ENCODE measurements around the gene L3MBTL4. TPM values are rescaled to one million over a fixed set of nuclear protein-coding genes. Genes with fewer than 3 reads are reported as not detected.

L3MBTL4 gene
- total RNA-seq, 1 experiment from 2014 or later: 1.4 TPM

GRCh38 chr18:5997361-5997760 lies 417.4 kb downstream of the L3MBTL4 start:
- Mint-ChIP-seq H3K27me3 (ENCODE audit: low read depth) (peaks cover 2% of the 10 kb centered on the region; the same call in 1 of the 2 replicates), H3K4me3 (no peak overlapping the region), H3K27ac (peak overlapping the region; percentile 64), H3K36me3 (peaks cover 12% of the 10 kb centered on the region), H3K9me3 (peaks cover 18% of the 10 kb centered on the region), H3K4me1 (peaks cover 39% of the 10 kb centered on the region)
- TF ChIP-seq SOX15 (CRISPR knock-in tag; IDR thresholded peaks at IDR 0.05) (no peak), USF1 (CRISPR knock-in tag; IDR thresholded peaks at IDR 0.05) (no peak), ZNF121 (CRISPR knock-in tag; IDR thresholded peaks at IDR 0.05) (no peak), SMAD3 (CRISPR knock-in tag; IDR thresholded peaks at IDR 0.05; ENCODE audit: borderline replicate concordance) (no peak), ZNF263 (CRISPR knock-in tag; IDR thresholded peaks at IDR 0.05; ENCODE audit: low read depth) (no peak), PRDM15 (CRISPR knock-in tag; IDR thresholded peaks at IDR 0.05) (no peak), FOXK1 (CRISPR knock-in tag; IDR thresholded peaks at IDR 0.05) (no peak), FOXJ3 (CRISPR knock-in tag; IDR thresholded peaks at IDR 0.05; ENCODE audit: borderline replicate concordance) (no peak), CREB1 (CRISPR knock-in tag; IDR thresholded peaks at IDR 0.05) (no peak)
- TF ChIP-seq, protein P1, sequence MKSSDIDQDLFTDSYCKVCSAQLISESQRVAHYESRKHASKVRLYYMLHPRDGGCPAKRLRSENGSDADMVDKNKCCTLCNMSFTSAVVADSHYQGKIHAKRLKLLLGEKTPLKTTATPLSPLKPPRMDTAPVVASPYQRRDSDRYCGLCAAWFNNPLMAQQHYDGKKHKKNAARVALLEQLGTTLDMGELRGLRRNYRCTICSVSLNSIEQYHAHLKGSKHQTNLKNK (CRISPR knock-in tag; IDR thresholded peaks at IDR 0.05): no peak
- TF ChIP-seq, protein P2, sequence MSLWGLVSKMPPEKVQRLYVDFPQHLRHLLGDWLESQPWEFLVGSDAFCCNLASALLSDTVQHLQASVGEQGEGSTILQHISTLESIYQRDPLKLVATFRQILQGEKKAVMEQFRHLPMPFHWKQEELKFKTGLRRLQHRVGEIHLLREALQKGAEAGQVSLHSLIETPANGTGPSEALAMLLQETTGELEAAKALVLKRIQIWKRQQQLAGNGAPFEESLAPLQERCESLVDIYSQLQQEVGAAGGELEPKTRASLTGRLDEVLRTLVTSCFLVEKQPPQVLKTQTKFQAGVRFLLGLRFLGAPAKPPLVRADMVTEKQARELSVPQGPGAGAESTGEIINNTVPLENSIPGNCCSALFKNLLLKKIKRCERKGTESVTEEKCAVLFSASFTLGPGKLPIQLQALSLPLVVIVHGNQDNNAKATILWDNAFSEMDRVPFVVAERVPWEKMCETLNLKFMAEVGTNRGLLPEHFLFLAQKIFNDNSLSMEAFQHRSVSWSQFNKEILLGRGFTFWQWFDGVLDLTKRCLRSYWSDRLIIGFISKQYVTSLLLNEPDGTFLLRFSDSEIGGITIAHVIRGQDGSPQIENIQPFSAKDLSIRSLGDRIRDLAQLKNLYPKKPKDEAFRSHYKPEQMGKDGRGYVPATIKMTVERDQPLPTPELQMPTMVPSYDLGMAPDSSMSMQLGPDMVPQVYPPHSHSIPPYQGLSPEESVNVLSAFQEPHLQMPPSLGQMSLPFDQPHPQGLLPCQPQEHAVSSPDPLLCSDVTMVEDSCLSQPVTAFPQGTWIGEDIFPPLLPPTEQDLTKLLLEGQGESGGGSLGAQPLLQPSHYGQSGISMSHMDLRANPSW (CRISPR knock-in tag; conservative IDR thresholded peaks at IDR 0.05; ENCODE audit: low read depth): no peak
- POLR2A ChIA-PET: no interaction called here
- no peak for DNase-seq (ENCODE audit: low spot score)
- ATAC-seq: 0 out of 2 replicates have a peak, but pooled peaks have one; percentile 12
- CTCF ChIA-PET: interaction anchor here (1.1 to 2.9 kb wide), 3 partner anchors 107 to 222 kb away, joined by 3 to 11 read pairs (median 3); no protein-coding TSS in a partner anchor

DNA sequence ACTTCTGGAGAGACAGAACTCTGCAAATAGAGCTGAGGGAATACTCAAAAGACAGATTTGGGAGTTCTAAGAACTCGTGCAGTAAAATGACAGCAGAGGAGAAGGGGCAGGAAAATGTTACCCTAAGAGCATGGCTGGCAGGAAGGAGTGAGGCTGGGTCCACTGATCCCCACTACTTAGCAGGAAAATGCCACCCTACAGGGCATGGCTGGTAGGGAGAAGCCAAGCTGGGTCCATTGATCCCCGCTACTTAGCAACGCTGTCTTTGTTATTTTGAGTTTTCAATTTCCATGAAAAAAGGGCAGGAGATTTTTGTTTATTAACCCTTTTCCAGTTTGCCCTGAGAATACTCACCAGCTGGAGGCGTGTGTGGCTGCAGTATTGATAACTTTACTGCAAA lies 419.1 kb downstream of the L3MBTL4 start:
- no peak for DNase-seq (ENCODE audit: low spot score)
- TF ChIP-seq ATF3 (CRISPR knock-in tag; conservative IDR thresholded peaks at IDR 0.05): no peak
- TF ChIP-seq FOXK1 (CRISPR knock-in tag; IDR thresholded peaks at IDR 0.05): no peak
- no peak for TF ChIP-seq ZNF532 (CRISPR knock-in tag; IDR thresholded peaks at IDR 0.05; ENCODE audit: borderline replicate concordance)
- TF ChIP-seq ZNF219 (CRISPR knock-in tag; IDR thresholded peaks at IDR 0.05; ENCODE audit: borderline replicate concordance): no peak
- no peak for TF ChIP-seq ZNF416 (CRISPR knock-in tag; IDR thresholded peaks at IDR 0.05)
- TF ChIP-seq, protein P3, sequence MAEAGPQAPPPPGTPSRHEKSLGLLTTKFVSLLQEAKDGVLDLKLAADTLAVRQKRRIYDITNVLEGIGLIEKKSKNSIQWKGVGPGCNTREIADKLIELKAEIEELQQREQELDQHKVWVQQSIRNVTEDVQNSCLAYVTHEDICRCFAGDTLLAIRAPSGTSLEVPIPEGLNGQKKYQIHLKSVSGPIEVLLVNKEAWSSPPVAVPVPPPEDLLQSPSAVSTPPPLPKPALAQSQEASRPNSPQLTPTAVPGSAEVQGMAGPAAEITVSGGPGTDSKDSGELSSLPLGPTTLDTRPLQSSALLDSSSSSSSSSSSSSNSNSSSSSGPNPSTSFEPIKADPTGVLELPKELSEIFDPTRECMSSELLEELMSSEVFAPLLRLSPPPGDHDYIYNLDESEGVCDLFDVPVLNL (CRISPR knock-in tag; IDR thresholded peaks at IDR 0.05; ENCODE audit: borderline replicate concordance, low read depth): no peak
- TF ChIP-seq GTF2I (CRISPR knock-in tag; conservative IDR thresholded peaks at IDR 0.05): no peak
- no peak for TF ChIP-seq FOXJ3 (CRISPR knock-in tag; IDR thresholded peaks at IDR 0.05; ENCODE audit: borderline replicate concordance)
- TF ChIP-seq ZNF396 (CRISPR knock-in tag; IDR thresholded peaks at IDR 0.05; ENCODE audit: borderline replicate concordance): no peak
- TF ChIP-seq FOXP1 (CRISPR knock-in tag; IDR thresholded peaks at IDR 0.05; ENCODE audit: borderline replicate concordance): no peak
- no peak for TF ChIP-seq CREB1 (CRISPR knock-in tag; IDR thresholded peaks at IDR 0.05)
- TF ChIP-seq ZNF232 (CRISPR knock-in tag; IDR thresholded peaks at IDR 0.05): no peak
- TF ChIP-seq USF1 (CRISPR knock-in tag; IDR thresholded peaks at IDR 0.05): no peak

More for the DNA sequence above, 419.1 kb downstream of the L3MBTL4 start:
- ATAC-seq: peak; percentile 88
- peaks cover 39% of the 10 kb centered on the region for H3K4me1 Mint-ChIP-seq
- ChIA-PET POLR2A (no interaction called here), CTCF (interaction anchor here (0.6 to 2.9 kb wide), 6 partner anchors 56 to 224 kb away, joined by 3 to 11 read pairs (median 4); no protein-coding TSS in a partner anchor)
- peaks cover 12% of the 10 kb centered on the region for H3K36me3 Mint-ChIP-seq
- no peak overlapping the region for H3K27ac Mint-ChIP-seq
- peaks cover 24% of the 10 kb centered on the region for H3K9me3 Mint-ChIP-seq
- H3K27me3 Mint-ChIP-seq (ENCODE audit: low read depth): peaks cover 2% of the 10 kb centered on the region; the same call in 1 of the 2 replicates
- peak overlapping the region; percentile 19; the same call in 1 of the 2 replicates for H3K4me3 Mint-ChIP-seq

Data from WTC11 (cell line).